Measurements from ENCODE around the gene ENAM. TPM values are rescaled to one million over a fixed set of nuclear protein-coding genes. Genes with fewer than 3 reads are reported as not detected.

The ENAM gene
- total RNA-seq, 1 experiment from 2014 or later = not detected

DNA sequence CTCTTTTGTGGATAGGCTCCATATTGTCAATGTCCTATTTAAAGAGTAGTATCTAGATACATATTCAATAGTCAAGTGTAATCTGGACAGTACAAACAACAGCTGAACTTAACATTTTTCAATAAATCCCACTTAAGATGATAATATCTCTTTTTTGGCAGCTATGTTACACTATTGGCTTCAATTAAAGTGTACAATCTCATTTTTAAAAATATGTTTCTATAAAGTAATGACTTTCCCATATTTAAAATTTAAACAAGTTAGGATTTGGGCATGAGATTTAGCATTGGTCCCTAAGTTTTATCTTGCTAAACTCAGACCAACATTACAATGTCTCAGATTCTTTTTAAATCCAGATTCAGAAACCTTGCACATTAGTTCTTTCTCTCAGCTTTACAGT is 45.6 kb downstream of the ENAM start:
- no TSS peak for BruUV-seq (replicated peaks)
- H3K9me3 ChIP-seq (ENCODE audit: control insufficient read depth in 1 of 2, insufficient read depth in 1 of 2, low read depth in 1 of 2, low read length in 2 of 2) = no peaks in the 10 kb centered on the region
- no peak overlapping the region for H2AFZ ChIP-seq (ENCODE audit: low read depth, low read length, poor library complexity, severe bottlenecking)
- RAD21 ChIA-PET (ENCODE audit: low non-redundant PET in 1 of 2, low total read pairs in 2 of 2, uncharacterized antibody in 2 of 2, unreplicated experiment in 2 of 2) = no interaction called here
- no peak for ATAC-seq
- POLR2A ChIA-PET = no interaction called here
- H3K9ac ChIP-seq (ENCODE audit: low read length) = no peak overlapping the region
- no peak overlapping the region for H3K4me2 ChIP-seq (ENCODE audit: low read length)
- no peaks in the 10 kb centered on the region for H3K9me2 ChIP-seq (ENCODE audit: insufficient read depth)
- no peak overlapping the region for H3K27ac ChIP-seq (ENCODE audit: low read depth, low read length)
- H3K27me3 ChIP-seq (ENCODE audit: insufficient read depth, low read length) = no peaks in the 10 kb centered on the region
- DNase-seq (ENCODE audit: low read depth, low spot score) = no peak
- H3K4me3 ChIP-seq (replicated peaks in 1 of 2; ENCODE audit: low read depth in 1 of 2, low read length in 2 of 2) = no peak overlapping the region
- H4K20me1 ChIP-seq (ENCODE audit: insufficient read depth) = no peaks in the 10 kb centered on the region
- intact Hi-C loops (cut with micrococcal nuclease) = no loop called here
- peaks cover 0 to 11% of the 10 kb centered on the region in 2 experiments; a peak in 2 of 4 replicates for H3K4me1 ChIP-seq (ENCODE audit: control insufficient read depth in 1 of 2, insufficient read depth in 2 of 2, low read length in 2 of 2)
- CTCF ChIA-PET = no interaction called here
- no peaks in the 10 kb centered on the region for H3K79me2 ChIP-seq (ENCODE audit: insufficient read depth, low read length)
- H3K36me3 ChIP-seq (ENCODE audit: control insufficient read depth in 1 of 2, insufficient read depth in 2 of 2, low read length in 2 of 2) = no peaks in the 10 kb centered on the region
- TF ChIP-seq SP1 (IDR thresholded peaks at IDR 0.05; ENCODE audit: low read depth) = no peak
- TF ChIP-seq, protein P1, sequence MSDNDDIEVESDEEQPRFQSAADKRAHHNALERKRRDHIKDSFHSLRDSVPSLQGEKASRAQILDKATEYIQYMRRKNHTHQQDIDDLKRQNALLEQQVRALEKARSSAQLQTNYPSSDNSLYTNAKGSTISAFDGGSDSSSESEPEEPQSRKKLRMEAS (IDR thresholded peaks at IDR 0.05) = no peak
- TF ChIP-seq ELF1 (IDR thresholded peaks at IDR 0.05; ENCODE audit: borderline replicate concordance, low read depth) = no peak
- no peak for TF ChIP-seq EGR1 (IDR thresholded peaks at IDR 0.05; ENCODE audit: low read depth)
- no peak for TF ChIP-seq JUND (IDR thresholded peaks at IDR 0.05)
- TF ChIP-seq EZH2phosphoT487 (IDR thresholded peaks at IDR 0.05; ENCODE audit: borderline replicate concordance) = no peak
- TF ChIP-seq, protein P2, sequence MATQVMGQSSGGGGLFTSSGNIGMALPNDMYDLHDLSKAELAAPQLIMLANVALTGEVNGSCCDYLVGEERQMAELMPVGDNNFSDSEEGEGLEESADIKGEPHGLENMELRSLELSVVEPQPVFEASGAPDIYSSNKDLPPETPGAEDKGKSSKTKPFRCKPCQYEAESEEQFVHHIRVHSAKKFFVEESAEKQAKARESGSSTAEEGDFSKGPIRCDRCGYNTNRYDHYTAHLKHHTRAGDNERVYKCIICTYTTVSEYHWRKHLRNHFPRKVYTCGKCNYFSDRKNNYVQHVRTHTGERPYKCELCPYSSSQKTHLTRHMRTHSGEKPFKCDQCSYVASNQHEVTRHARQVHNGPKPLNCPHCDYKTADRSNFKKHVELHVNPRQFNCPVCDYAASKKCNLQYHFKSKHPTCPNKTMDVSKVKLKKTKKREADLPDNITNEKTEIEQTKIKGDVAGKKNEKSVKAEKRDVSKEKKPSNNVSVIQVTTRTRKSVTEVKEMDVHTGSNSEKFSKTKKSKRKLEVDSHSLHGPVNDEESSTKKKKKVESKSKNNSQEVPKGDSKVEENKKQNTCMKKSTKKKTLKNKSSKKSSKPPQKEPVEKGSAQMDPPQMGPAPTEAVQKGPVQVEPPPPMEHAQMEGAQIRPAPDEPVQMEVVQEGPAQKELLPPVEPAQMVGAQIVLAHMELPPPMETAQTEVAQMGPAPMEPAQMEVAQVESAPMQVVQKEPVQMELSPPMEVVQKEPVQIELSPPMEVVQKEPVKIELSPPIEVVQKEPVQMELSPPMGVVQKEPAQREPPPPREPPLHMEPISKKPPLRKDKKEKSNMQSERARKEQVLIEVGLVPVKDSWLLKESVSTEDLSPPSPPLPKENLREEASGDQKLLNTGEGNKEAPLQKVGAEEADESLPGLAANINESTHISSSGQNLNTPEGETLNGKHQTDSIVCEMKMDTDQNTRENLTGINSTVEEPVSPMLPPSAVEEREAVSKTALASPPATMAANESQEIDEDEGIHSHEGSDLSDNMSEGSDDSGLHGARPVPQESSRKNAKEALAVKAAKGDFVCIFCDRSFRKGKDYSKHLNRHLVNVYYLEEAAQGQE (IDR thresholded peaks at IDR 0.05; ENCODE audit: low read depth) = no peak
- TF ChIP-seq YY1 (IDR thresholded peaks at IDR 0.05; ENCODE audit: extremely low read depth, insufficient replicate concordance, low read depth, low read length) = no peak
- no peak for TF ChIP-seq ZBTB33 (IDR thresholded peaks at IDR 0.05; ENCODE audit: extremely low read depth, insufficient replicate concordance, low read length)
- TF ChIP-seq, protein P3, sequence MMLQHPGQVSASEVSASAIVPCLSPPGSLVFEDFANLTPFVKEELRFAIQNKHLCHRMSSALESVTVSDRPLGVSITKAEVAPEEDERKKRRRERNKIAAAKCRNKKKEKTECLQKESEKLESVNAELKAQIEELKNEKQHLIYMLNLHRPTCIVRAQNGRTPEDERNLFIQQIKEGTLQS (IDR thresholded peaks at IDR 0.05) = no peak
- TF ChIP-seq ZNF274 (IDR thresholded peaks at IDR 0.05; ENCODE audit: low read depth, low read length) = no peak
- TF ChIP-seq, protein P4, sequence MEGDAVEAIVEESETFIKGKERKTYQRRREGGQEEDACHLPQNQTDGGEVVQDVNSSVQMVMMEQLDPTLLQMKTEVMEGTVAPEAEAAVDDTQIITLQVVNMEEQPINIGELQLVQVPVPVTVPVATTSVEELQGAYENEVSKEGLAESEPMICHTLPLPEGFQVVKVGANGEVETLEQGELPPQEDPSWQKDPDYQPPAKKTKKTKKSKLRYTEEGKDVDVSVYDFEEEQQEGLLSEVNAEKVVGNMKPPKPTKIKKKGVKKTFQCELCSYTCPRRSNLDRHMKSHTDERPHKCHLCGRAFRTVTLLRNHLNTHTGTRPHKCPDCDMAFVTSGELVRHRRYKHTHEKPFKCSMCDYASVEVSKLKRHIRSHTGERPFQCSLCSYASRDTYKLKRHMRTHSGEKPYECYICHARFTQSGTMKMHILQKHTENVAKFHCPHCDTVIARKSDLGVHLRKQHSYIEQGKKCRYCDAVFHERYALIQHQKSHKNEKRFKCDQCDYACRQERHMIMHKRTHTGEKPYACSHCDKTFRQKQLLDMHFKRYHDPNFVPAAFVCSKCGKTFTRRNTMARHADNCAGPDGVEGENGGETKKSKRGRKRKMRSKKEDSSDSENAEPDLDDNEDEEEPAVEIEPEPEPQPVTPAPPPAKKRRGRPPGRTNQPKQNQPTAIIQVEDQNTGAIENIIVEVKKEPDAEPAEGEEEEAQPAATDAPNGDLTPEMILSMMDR (IDR thresholded peaks at IDR 0.05 in 2 of 3, conservative IDR thresholded peaks at IDR 0.05 in 1 of 3; ENCODE audit: borderline replicate concordance in 1 of 3, insufficient read depth in 1 of 3, low read depth in 2 of 3, low read length in 2 of 3) = no peak
- TF ChIP-seq RAD21 (IDR thresholded peaks at IDR 0.05; ENCODE audit: low read depth) = no peak
- TF ChIP-seq POLR2A (IDR thresholded peaks at IDR 0.05; ENCODE audit: borderline replicate concordance, extremely low read depth, insufficient read depth, insufficient read length) = no peak
- TF ChIP-seq CEBPB (IDR thresholded peaks at IDR 0.05; ENCODE audit: low read depth) = no peak
- TF ChIP-seq CBX3 (IDR thresholded peaks at IDR 0.05; ENCODE audit: low read depth) = no peak
- no peak for TF ChIP-seq EZH2 (IDR thresholded peaks at IDR 0.05)
- no peak for TF ChIP-seq SIN3A (IDR thresholded peaks at IDR 0.05; ENCODE audit: low read depth)
- TF ChIP-seq FOSL1 (IDR thresholded peaks at IDR 0.05; ENCODE audit: low read depth) = no peak
- no peak for TF ChIP-seq TCF7L2 (IDR thresholded peaks at IDR 0.05; ENCODE audit: borderline replicate concordance, extremely low read depth, insufficient read depth, insufficient read length)
